ENCODE measurements around the gene HPGDS.

DNA sequence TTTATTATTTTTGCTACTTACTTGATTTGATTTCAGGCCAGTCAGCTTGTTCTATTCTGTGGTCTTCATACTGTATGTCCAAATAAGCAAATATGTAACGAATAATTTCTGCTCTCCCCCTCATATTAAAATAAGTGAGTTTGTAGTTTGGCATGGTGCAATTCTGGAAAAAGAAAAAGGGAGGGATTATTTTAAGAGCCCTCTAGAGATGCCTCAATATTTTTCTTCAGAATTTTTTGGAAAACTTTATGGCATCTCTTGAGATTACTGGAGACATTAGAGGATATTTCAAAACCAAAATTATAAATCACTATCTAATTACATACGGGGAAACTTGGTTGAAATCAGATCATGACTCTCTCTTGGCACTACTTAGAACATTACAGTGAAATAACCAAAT lies 8.2 kb downstream of the HPGDS start:
- TF ChIP-seq, protein P1, sequence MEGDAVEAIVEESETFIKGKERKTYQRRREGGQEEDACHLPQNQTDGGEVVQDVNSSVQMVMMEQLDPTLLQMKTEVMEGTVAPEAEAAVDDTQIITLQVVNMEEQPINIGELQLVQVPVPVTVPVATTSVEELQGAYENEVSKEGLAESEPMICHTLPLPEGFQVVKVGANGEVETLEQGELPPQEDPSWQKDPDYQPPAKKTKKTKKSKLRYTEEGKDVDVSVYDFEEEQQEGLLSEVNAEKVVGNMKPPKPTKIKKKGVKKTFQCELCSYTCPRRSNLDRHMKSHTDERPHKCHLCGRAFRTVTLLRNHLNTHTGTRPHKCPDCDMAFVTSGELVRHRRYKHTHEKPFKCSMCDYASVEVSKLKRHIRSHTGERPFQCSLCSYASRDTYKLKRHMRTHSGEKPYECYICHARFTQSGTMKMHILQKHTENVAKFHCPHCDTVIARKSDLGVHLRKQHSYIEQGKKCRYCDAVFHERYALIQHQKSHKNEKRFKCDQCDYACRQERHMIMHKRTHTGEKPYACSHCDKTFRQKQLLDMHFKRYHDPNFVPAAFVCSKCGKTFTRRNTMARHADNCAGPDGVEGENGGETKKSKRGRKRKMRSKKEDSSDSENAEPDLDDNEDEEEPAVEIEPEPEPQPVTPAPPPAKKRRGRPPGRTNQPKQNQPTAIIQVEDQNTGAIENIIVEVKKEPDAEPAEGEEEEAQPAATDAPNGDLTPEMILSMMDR (IDR thresholded peaks at IDR 0.05; ENCODE audit: poor library complexity, severe bottlenecking): no peak
- TF ChIP-seq TAF1 (IDR thresholded peaks at IDR 0.05; ENCODE audit: low read depth) (no peak), POLR2AphosphoS5 (IDR thresholded peaks at IDR 0.05) (no peak), EZH2 (IDR thresholded peaks at IDR 0.05; ENCODE audit: borderline replicate concordance, insufficient read depth, low read length, poor library complexity, severe bottlenecking) (no peak), RAD21 (conservative IDR thresholded peaks at IDR 0.05) (no peak), EP300 (conservative IDR thresholded peaks at IDR 0.05; ENCODE audit: poor library complexity, severe bottlenecking) (no peak), SMC3 (conservative IDR thresholded peaks at IDR 0.05; ENCODE audit: poor library complexity) (no peak)
- TF ChIP-seq, protein P2, sequence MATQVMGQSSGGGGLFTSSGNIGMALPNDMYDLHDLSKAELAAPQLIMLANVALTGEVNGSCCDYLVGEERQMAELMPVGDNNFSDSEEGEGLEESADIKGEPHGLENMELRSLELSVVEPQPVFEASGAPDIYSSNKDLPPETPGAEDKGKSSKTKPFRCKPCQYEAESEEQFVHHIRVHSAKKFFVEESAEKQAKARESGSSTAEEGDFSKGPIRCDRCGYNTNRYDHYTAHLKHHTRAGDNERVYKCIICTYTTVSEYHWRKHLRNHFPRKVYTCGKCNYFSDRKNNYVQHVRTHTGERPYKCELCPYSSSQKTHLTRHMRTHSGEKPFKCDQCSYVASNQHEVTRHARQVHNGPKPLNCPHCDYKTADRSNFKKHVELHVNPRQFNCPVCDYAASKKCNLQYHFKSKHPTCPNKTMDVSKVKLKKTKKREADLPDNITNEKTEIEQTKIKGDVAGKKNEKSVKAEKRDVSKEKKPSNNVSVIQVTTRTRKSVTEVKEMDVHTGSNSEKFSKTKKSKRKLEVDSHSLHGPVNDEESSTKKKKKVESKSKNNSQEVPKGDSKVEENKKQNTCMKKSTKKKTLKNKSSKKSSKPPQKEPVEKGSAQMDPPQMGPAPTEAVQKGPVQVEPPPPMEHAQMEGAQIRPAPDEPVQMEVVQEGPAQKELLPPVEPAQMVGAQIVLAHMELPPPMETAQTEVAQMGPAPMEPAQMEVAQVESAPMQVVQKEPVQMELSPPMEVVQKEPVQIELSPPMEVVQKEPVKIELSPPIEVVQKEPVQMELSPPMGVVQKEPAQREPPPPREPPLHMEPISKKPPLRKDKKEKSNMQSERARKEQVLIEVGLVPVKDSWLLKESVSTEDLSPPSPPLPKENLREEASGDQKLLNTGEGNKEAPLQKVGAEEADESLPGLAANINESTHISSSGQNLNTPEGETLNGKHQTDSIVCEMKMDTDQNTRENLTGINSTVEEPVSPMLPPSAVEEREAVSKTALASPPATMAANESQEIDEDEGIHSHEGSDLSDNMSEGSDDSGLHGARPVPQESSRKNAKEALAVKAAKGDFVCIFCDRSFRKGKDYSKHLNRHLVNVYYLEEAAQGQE (IDR thresholded peaks at IDR 0.05; ENCODE audit: borderline replicate concordance): no peak
